ENCODE results near the gene PPA2. TPM values are rescaled to one million over a fixed set of nuclear protein-coding genes. Genes with fewer than 3 reads are reported as not detected.

The PPA2 gene
- total RNA-seq, 1 experiment from 2014 or later, result 98.5 TPM

GRCh38 chr4:105346869-105347268 lies 127.0 kb downstream of the PPA2 start:
- no peak overlapping the region for H2AFZ ChIP-seq (ENCODE audit: low read depth, low read length, poor library complexity, severe bottlenecking)
- no peak overlapping the region for H3K4me2 ChIP-seq (ENCODE audit: low read length)
- RAD21 ChIA-PET (ENCODE audit: low non-redundant PET in 1 of 2, low total read pairs in 2 of 2, uncharacterized antibody in 2 of 2, unreplicated experiment in 2 of 2), result no interaction called here
- TF ChIP-seq FOSL1 (IDR thresholded peaks at IDR 0.05; ENCODE audit: low read depth) (no peak), JUND (IDR thresholded peaks at IDR 0.05) (no peak), RAD21 (IDR thresholded peaks at IDR 0.05; ENCODE audit: low read depth) (no peak), CEBPB (IDR thresholded peaks at IDR 0.05; ENCODE audit: low read depth) (no peak), ZBTB33 (IDR thresholded peaks at IDR 0.05; ENCODE audit: extremely low read depth, insufficient replicate concordance, low read length) (no peak), EZH2phosphoT487 (IDR thresholded peaks at IDR 0.05; ENCODE audit: borderline replicate concordance) (no peak), CBX3 (IDR thresholded peaks at IDR 0.05; ENCODE audit: low read depth) (no peak), SIN3A (IDR thresholded peaks at IDR 0.05; ENCODE audit: low read depth) (no peak), EGR1 (IDR thresholded peaks at IDR 0.05; ENCODE audit: low read depth) (no peak), REST (IDR thresholded peaks at IDR 0.05; ENCODE audit: low read depth) (no peak), ELF1 (IDR thresholded peaks at IDR 0.05; ENCODE audit: borderline replicate concordance, low read depth) (no peak), SRF (IDR thresholded peaks at IDR 0.05; ENCODE audit: low read depth) (no peak), EZH2 (IDR thresholded peaks at IDR 0.05) (no peak), POLR2AphosphoS5 (IDR thresholded peaks at IDR 0.05; ENCODE audit: low read depth, low read length) (no peak), SP1 (IDR thresholded peaks at IDR 0.05; ENCODE audit: low read depth) (no peak)
- TF ChIP-seq, protein P1, sequence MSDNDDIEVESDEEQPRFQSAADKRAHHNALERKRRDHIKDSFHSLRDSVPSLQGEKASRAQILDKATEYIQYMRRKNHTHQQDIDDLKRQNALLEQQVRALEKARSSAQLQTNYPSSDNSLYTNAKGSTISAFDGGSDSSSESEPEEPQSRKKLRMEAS (IDR thresholded peaks at IDR 0.05), result no peak
- TF ChIP-seq, protein P2, sequence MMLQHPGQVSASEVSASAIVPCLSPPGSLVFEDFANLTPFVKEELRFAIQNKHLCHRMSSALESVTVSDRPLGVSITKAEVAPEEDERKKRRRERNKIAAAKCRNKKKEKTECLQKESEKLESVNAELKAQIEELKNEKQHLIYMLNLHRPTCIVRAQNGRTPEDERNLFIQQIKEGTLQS (IDR thresholded peaks at IDR 0.05), result no peak
- TF ChIP-seq, protein P3, sequence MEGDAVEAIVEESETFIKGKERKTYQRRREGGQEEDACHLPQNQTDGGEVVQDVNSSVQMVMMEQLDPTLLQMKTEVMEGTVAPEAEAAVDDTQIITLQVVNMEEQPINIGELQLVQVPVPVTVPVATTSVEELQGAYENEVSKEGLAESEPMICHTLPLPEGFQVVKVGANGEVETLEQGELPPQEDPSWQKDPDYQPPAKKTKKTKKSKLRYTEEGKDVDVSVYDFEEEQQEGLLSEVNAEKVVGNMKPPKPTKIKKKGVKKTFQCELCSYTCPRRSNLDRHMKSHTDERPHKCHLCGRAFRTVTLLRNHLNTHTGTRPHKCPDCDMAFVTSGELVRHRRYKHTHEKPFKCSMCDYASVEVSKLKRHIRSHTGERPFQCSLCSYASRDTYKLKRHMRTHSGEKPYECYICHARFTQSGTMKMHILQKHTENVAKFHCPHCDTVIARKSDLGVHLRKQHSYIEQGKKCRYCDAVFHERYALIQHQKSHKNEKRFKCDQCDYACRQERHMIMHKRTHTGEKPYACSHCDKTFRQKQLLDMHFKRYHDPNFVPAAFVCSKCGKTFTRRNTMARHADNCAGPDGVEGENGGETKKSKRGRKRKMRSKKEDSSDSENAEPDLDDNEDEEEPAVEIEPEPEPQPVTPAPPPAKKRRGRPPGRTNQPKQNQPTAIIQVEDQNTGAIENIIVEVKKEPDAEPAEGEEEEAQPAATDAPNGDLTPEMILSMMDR (IDR thresholded peaks at IDR 0.05 in 2 of 3, conservative IDR thresholded peaks at IDR 0.05 in 1 of 3; ENCODE audit: borderline replicate concordance in 1 of 3, insufficient read depth in 1 of 3, low read depth in 2 of 3, low read length in 2 of 3), result no peak
- H3K27ac ChIP-seq (ENCODE audit: low read depth, low read length), result no peak overlapping the region
- no peaks in the 10 kb centered on the region for H3K27me3 ChIP-seq (ENCODE audit: insufficient read depth, low read length)
- no peaks in the 10 kb centered on the region for H3K9me3 ChIP-seq (ENCODE audit: control insufficient read depth in 1 of 2, insufficient read depth in 1 of 2, low read depth in 1 of 2, low read length in 2 of 2)
- H3K4me3 ChIP-seq (replicated peaks in 1 of 2; ENCODE audit: low read depth in 1 of 2, low read length in 2 of 2), result no peak overlapping the region
- H3K9ac ChIP-seq (ENCODE audit: low read length), result no peak overlapping the region
- intact Hi-C loops (cut with micrococcal nuclease), result no loop called here
- no peaks in the 10 kb centered on the region for H3K36me3 ChIP-seq (ENCODE audit: control insufficient read depth in 1 of 2, insufficient read depth in 2 of 2, low read length in 2 of 2)
- CTCF ChIA-PET, result interaction anchor here (0.6 kb wide), 1 partner anchor 394 kb away, joined by 3 read pairs; no protein-coding TSS in a partner anchor
- no TSS peak for BruUV-seq (replicated peaks)
- H3K9me2 ChIP-seq (ENCODE audit: insufficient read depth), result no peaks in the 10 kb centered on the region
- H3K79me2 ChIP-seq (ENCODE audit: insufficient read depth, low read length), result no peaks in the 10 kb centered on the region
- H4K20me1 ChIP-seq (ENCODE audit: insufficient read depth), result no peaks in the 10 kb centered on the region
- POLR2A ChIA-PET, result no interaction called here
- DNase-seq (ENCODE audit: low read depth, low spot score) (no peak), ATAC-seq (no peak)
- no peaks in the 10 kb centered on the region for H3K4me1 ChIP-seq (ENCODE audit: control insufficient read depth in 1 of 2, insufficient read depth in 2 of 2, low read length in 2 of 2)

Measured in HCT116 (cell line).